ENCODE results near the gene FBN1.

FBN1 gene

DNA sequence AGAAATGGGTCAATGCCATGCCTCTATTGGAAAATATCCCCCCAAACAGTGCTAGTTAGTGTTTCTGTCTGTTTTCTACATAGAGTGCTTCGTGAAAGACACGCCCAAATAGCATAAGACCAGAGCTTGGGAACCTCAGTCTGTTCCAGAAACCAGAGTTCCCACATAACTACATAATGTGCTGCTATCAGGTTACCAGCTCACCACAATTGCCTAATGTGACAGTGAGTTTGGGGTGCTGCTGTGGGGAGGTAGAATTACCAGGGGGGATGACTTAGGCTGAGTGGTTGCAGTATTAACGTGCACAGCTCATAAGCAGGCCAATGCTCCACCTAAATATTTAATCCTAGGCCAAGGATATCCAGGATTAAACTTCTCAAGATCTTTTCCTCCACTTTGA, 275.0 kb downstream of the FBN1 start:
- no peak overlapping the region for H3K9ac ChIP-seq (ENCODE audit: low read length)
- H2AFZ ChIP-seq (ENCODE audit: low read depth, low read length): no peak overlapping the region
- no peak overlapping the region for H3K4me3 ChIP-seq (ENCODE audit: low read length)
- no peaks in the 10 kb centered on the region for H4K20me1 ChIP-seq (ENCODE audit: insufficient read depth, low read length)
- no peak overlapping the region for H3K27ac ChIP-seq (ENCODE audit: low read length)
- no peaks in the 10 kb centered on the region for H3K9me3 ChIP-seq (ENCODE audit: insufficient read depth, low read length)
- no peaks in the 10 kb centered on the region for H3K79me2 ChIP-seq (ENCODE audit: low read length)
- peaks cover 8% of the 10 kb centered on the region; the same call in 1 of the 2 replicates for H3K27me3 ChIP-seq (ENCODE audit: low read depth, low read length)
- no peaks in the 10 kb centered on the region for H3K4me1 ChIP-seq (ENCODE audit: low read length)
- H3K4me2 ChIP-seq (ENCODE audit: low read length): no peak overlapping the region
- H3K36me3 ChIP-seq (replicated peaks; ENCODE audit: low read depth, low read length): no peaks in the 10 kb centered on the region
- no peak for TF ChIP-seq EZH2phosphoT487 (IDR thresholded peaks at IDR 0.05; ENCODE audit: low read depth)
- TF ChIP-seq CTCF (IDR thresholded peaks at IDR 0.05; ENCODE audit: low read depth, low read length): no peak

GRCh38 chr15:48367483-48367882, 278.0 kb downstream of the FBN1 start:
- no peak for TF ChIP-seq EZH2phosphoT487 (IDR thresholded peaks at IDR 0.05; ENCODE audit: low read depth)
- no peak for TF ChIP-seq CTCF (IDR thresholded peaks at IDR 0.05; ENCODE audit: low read depth, low read length)
- Histone ChIP-seq H3K4me3 (ENCODE audit: low read length) (no peak overlapping the region), H3K27me3 (ENCODE audit: low read depth, low read length) (no peaks in the 10 kb centered on the region), H3K4me1 (ENCODE audit: low read length) (no peaks in the 10 kb centered on the region), H3K9me3 (ENCODE audit: insufficient read depth, low read length) (no peaks in the 10 kb centered on the region), H3K4me2 (ENCODE audit: low read length) (no peak overlapping the region), H2AFZ (ENCODE audit: low read depth, low read length) (no peak overlapping the region), H3K36me3 (replicated peaks; ENCODE audit: low read depth, low read length) (no peaks in the 10 kb centered on the region), H4K20me1 (ENCODE audit: insufficient read depth, low read length) (no peaks in the 10 kb centered on the region), H3K79me2 (ENCODE audit: low read length) (no peaks in the 10 kb centered on the region), H3K9ac (ENCODE audit: low read length) (no peak overlapping the region), H3K27ac (ENCODE audit: low read length) (no peak overlapping the region)

DNA sequence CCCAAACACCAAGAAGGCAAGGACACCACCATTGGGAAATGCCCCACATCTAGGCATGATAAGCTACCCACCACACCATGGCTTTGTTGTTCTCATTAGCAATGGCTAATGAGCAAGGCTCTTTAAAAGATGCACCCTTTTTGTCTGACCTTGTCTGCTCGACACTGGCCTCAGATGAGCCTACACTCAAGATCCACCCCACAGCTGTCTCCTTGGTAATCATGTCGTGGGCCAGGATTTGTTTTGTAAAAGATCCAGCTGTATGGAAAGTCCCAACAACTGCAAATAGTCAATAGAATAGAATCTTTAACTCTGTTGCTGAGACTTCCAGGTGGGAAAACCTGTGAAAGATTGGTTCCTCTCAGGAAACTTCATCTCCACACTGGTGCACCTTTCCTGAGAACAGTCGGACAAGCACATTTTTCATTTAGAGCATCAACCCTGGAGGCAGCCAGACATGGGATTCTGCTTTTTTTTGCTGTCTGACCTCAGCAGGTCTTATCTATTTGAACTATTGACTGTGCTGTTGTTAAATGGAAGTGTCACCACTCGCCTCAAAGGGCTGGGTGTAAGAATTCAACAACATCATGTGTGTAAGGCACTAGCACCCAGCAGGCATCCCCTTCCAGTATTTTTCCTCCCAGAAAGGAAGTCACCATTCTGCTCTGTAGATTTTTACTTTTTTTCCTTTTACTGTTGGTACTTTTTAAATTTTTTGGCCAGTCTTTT, 278.8 kb downstream of the FBN1 start:
- TF ChIP-seq CTCF (IDR thresholded peaks at IDR 0.05; ENCODE audit: low read depth, low read length) (no peak), EZH2phosphoT487 (IDR thresholded peaks at IDR 0.05; ENCODE audit: low read depth) (no peak)
- Histone ChIP-seq H3K9me3 (ENCODE audit: insufficient read depth, low read length) (no peaks in the 10 kb centered on the region), H3K79me2 (ENCODE audit: low read length) (no peaks in the 10 kb centered on the region), H4K20me1 (ENCODE audit: insufficient read depth, low read length) (no peaks in the 10 kb centered on the region), H3K4me2 (ENCODE audit: low read length) (no peak overlapping the region), H3K9ac (ENCODE audit: low read length) (no peak overlapping the region), H3K27me3 (ENCODE audit: low read depth, low read length) (no peaks in the 10 kb centered on the region), H2AFZ (ENCODE audit: low read depth, low read length) (no peak overlapping the region), H3K36me3 (replicated peaks; ENCODE audit: low read depth, low read length) (no peaks in the 10 kb centered on the region), H3K4me3 (ENCODE audit: low read length) (no peak overlapping the region), H3K4me1 (ENCODE audit: low read length) (no peaks in the 10 kb centered on the region), H3K27ac (ENCODE audit: low read length) (no peak overlapping the region)

- H4K20me1 ChIP-seq (ENCODE audit: insufficient read depth, low read length): no peaks in the 10 kb centered on the region
- no peaks in the 10 kb centered on the region for H3K79me2 ChIP-seq (ENCODE audit: low read length)
- no peaks in the 10 kb centered on the region for H3K9me3 ChIP-seq (ENCODE audit: insufficient read depth, low read length)
- H3K36me3 ChIP-seq (replicated peaks; ENCODE audit: low read depth, low read length): no peaks in the 10 kb centered on the region
- no peaks in the 10 kb centered on the region for H3K4me1 ChIP-seq (ENCODE audit: low read length)
- no peak overlapping the region for H2AFZ ChIP-seq (ENCODE audit: low read depth, low read length)
- no peak overlapping the region for H3K4me2 ChIP-seq (ENCODE audit: low read length)
- no peaks in the 10 kb centered on the region for H3K27me3 ChIP-seq (ENCODE audit: low read depth, low read length)
- TF ChIP-seq CTCF (IDR thresholded peaks at IDR 0.05; ENCODE audit: low read depth, low read length) (no peak), EZH2phosphoT487 (IDR thresholded peaks at IDR 0.05; ENCODE audit: low read depth) (no peak)
- no peak overlapping the region for H3K9ac ChIP-seq (ENCODE audit: low read length)
- no peak overlapping the region for H3K4me3 ChIP-seq (ENCODE audit: low read length)
- no peak overlapping the region for H3K27ac ChIP-seq (ENCODE audit: low read length)
Observed at GRCh38 chr15:48365575-48365974, 279.9 kb downstream of the FBN1 start.
